Fibroblast of lung (primary cell): ENCODE measurements around the gene ITGB8.

ENCODE experiments used
- CTCF ChIP-seq, 2 donors: IDR thresholded peaks in 1 of 2; conservative IDR thresholded peaks in 1 of 2; 1 replicate in 1 of 2; 2 replicates in 1 of 2; pipeline ENCODE4 v1.5.1; 2011 to 2012; ENCODE audit warnings: low read length in 2 of 2, control low read depth in 1 of 2, inconsistent platforms in 1 of 2, low read depth in 1 of 2, mild to moderate bottlenecking in 1 of 2
- EZH2 ChIP-seq: IDR thresholded peaks from 2 replicates; pipeline ENCODE4 v1.5.1; 2012; ENCODE audit warnings: low read length, control low read depth, mild to moderate bottlenecking; ENCODE audit errors: missing control alignments

DNA sequence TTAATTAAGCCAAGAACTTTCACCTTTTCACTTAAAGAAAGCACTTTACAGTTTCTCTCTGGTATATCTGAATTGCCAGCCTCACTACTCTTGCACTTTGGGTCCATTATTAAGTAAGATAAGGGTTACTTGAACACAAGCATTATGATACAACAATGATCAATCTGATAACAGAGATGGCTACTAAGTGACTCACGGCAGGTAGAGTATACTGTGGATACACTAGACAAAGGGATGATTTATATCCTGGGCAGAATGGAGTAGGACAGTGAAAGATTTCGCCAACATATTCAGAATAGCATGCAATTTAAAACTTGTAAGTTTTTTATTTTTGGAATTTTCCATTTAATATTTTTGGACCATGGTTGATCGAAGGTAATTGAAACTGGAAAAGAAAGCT is 34.3 kb upstream of the ITGB8 start:
- TF ChIP-seq CTCF (conservative IDR thresholded peaks at IDR 0.05 in 1 of 2, IDR thresholded peaks at IDR 0.05 in 1 of 2; ENCODE audit: low read depth in 1 of 2, low read length in 2 of 2) = no peak
- no peak for TF ChIP-seq EZH2
